ENCODE results near the gene DLGAP1.
"Not testable (repeated sequence)": the region's sequence is repeated elsewhere in the genome, so short reads cannot be mapped to it uniquely, and the experiment has no call there.

DLGAP1 gene

DNA sequence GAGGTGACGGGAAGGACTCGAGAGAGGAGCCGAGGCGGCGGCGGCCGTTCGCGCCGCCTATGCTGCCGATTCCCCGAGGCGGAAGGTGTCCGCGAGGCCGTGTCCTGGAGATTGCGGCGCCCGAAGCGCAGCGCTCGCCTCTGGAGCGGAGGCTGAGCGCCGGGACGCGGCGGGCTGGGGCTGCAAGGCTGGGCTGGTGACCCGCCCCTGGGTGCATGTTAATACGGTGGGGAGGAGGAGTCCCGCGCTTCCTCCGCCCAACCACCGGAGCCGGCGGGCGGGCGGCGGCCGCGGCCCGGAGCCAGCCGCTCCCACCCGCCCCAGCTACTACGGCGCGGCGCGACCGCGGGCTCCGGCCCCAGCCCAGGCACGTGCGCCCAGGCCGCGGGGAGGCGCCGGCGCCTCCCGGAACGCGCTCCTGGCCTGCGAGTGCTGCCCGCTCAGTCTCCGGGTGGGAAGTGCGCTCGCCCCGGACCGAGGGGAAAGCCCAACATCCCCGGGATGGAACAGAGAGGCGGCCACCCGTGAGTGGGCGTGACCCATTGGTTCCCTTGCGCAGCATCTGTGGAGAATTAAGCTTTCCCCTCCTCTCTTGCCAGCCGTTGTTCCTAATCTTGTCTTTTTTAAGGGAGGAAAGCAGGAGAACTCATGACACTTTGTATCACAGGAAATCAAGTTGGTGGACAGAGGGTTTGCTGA lies at the start of gene DLGAP1:
Gene DLGAP1, minus strand, starts transcription at position 195 of the 699 bp plus-strand sequence.
- no peak for DNase-seq

DNA sequence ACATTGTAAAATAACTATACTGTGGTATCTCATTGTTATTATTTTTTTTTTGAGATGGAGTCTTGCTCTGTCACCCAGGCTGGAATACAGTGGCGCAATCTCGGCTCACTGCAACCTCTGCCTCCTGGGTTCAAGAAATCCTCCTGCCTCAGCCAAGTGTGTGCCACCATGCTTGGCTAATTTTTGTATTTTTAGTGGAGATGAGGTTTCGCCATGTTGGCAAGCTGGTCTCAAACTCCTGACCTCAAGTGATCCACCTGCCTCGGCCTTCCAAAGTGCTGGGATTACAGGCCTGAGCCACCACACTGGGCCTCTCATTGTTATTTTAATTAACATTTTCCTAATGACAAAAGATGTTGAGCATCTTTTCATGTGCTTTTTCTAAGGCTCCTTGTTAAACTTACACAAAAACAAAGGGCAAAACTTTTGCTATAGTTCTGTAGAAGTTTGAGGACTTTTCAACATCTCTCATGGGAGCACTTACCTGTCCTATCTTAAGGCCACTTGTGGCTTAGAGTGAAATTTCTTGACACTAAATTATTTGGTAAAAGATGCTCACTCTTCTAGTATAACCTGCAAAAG lies 39.7 kb upstream of the DLGAP1 start:
- not testable (repeated sequence) for DNase-seq

DNA sequence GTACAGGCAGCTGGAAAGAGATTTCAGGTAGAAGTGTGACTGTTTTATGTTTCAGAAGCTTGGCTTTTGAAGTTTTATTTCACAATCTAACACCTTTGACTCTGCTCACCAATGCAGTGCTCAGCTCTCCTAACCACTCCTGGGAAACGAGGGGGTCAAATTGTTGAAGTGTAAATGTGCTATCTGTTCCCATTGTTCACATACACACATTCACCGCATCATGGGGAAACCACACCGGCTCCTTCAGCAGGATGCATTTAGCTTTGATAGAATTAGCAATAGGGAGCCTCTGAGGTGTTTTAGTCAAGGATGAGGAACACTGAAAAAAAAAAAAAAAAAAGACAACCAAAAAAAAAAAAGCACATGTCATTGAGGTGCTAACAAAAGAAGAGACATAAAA lies 13.4 kb upstream of the DLGAP1 start:
- no peak for DNase-seq

DNA sequence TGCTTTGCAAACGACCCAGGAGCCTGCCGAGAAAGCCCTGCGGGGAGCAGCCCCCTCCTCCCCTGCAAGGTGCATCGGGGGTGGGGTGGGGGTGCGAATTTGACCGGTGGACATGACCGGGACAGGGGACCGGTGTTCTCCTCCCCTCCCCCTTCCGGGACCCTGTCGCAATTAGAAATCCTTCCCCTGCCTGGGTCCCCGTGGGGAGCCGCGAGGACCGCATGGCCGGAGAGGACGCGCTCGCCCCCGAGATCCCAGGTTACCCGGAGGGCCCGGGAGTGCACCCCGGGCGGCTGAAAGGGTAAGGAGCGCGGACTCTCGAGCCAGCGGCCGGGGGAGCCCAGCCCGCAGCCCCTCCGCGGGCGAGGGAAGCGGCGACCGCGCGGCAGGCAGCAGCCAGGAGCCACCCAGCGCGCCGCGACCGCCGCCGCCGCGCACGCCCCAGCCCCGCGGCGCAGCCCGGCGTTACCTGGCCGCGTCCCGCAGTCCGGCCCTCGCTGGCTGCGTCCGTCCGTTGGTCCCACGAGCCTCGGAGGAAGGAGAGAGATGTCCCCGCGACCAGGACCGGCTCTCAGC lies 482 bp downstream of the DLGAP1 start:
- no peak for DNase-seq

DNA sequence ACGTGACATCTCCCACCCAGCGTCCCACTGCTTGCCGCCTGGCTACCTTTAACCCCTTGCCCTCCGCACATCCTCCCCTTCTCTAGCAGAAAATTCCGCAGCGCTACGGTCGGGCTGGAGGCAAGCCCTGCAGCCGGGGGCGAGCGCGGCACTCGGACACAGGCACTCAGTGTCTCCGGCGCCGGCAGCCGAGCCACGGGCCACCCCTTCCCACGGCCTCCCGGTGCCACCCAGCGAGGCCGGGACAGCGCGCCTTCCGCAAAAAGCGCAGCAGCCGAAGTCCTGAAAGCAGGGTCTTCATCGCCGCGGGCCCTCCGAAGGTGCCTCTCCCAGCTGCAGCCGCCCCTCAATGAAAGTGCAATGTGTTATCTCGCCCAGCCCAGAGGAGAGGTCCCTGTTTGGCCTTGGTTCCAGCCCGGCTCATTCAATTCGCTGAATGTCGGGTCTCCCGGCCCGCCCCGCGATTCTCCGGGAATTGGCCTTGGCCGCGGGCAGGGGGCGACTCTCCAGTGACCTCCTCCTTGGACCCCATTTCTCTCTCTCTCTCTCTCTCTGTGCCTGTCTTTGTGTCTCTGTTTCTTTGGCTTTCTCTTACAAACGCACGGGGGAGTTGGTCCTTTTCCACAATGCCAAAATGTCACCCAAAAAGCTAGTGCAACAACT lies 1.1 kb downstream of the DLGAP1 start:
- no peak for DNase-seq

DNA sequence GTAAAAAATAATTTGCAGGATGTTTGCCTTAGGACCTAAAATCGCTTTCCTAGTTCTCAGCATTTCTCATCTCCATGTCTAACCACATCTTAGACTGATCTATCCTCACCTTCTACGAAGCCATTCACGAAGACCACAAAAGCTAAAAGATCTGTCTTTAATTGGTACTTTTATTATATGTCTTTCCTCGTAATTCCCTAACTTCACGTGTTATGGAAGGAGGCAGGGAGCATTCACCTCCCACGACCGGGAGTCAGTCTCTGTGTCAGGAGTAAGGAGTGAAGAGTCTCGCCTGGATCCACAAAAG lies 1.6 kb downstream of the DLGAP1 start:
- no peak for DNase-seq

DNA sequence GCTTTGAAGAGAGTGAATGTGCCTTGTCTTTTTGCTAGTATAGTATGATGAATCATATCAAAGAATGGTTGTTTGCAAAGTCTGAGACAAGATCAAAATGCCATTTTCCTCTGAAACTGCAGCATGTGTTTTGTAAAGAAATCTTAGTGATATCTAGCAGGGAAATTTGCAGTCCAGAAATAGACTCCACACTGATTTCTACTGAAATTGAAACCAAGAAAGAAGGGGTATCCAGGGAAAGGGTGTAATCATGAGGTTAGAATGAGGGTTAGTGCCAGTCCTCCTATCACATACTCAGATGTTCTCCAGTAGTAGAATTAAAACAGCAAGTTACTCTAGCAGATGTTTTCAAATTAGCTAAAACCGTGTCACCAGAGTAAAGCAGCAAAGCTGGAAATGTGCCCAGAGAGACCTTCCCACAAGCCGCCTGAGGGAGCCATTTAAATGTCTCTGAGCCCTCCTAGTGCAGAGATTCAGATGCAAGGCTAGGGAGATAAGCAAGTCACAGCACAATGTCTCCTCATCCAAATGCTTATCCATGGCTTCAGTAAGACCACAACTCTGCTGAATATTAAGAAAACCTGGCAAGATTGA lies 4.9 kb downstream of the DLGAP1 start:
- DNase-seq = no peak

DNA sequence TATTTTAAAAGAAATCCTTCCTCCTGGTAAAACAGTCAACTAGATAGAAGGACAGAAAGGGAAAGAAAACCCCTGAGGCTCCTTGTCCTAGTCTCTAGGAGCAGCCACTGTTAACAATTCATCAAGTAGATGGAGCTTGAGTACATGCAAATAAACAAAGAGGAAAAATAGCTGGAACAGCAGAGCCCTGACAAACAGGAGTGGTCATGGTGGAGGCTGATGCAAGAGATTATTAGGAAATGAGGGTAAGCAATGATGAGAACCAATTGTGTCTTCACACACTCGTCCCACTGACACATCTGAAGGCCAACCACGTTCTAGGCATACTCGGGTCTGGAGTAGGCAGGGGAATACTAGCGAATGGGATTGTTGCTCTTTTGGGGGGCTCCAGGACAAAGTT lies 9.2 kb downstream of the DLGAP1 start:
- DNase-seq = no peak

DNA sequence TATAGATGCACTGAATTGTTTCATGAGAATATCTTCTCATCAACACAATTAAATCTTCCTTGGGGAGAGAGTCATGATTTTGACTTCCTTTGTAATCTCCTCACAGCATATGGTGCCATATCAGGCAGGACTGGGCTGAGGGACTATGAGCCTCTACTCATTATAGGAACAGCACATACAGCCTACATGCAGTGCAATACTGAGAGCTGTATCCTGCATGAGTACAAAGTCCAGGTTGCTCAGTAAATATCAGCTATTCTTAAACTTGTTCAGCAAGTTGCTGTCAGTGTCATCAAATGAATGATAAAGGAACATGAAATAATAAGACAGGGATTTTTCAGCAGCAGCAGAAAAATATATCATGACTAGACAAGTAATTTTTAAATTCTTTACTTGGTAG lies 10.8 kb downstream of the DLGAP1 start:
- no peak for DNase-seq

DNA sequence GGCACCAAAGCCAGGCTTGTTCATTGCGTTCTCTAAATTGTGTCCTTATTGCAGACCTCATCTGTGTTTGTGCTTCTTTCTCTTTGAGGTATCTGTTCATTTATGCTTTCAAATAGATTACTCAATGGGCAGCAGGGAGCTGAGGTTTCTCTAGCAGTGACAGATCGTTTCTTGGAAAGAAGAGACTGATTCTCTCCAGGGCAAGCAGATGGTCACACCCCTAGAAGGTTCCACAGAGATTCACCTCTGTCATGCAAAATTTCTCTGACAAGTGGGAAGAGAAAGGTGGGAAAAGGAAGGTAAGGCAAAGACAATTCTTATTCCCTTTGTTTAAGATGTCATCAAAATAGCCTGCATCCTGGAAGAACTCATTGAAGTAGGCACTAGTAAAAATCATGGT lies 14.0 kb downstream of the DLGAP1 start:
- no peak for DNase-seq

DNA sequence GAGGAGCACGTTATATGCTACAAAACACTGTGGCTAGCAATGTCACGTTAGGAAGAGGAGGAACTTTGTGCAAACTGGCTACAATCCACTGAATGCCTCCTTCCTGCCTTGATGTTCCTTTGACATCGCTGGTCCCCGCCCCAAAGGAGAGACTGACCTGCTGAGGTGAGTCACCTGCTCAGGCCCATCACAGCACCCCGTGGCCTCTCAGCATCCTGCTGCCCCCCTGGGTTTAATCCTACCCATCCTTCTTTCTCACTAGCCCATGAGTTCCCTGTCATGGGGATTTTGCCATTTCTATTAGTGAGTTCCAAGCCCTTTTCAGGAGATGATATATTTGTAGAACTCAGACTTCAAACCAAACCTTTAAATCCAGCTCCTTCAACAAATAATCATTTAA lies 16.2 kb downstream of the DLGAP1 start:
- no peak for DNase-seq

DNA sequence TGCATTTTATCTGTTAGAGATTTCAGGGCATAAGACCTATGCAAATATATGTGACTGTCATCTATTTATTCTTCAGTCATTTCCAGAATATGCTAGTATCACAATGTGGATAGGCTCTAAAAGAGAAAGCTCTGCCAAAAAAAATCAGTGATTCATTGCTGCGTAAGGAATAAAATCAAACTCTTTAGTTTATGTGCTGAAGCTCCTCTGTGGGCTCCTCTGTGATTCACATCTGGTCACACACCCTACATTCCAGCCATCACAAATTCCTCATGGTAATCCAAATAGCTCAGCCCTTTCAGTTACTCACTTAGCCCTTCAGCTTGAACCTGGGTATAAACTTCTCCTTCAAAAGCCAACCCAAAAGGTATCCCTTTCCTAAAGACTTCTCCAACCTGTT lies 21.4 kb downstream of the DLGAP1 start:
- DNase-seq = no peak

DNA sequence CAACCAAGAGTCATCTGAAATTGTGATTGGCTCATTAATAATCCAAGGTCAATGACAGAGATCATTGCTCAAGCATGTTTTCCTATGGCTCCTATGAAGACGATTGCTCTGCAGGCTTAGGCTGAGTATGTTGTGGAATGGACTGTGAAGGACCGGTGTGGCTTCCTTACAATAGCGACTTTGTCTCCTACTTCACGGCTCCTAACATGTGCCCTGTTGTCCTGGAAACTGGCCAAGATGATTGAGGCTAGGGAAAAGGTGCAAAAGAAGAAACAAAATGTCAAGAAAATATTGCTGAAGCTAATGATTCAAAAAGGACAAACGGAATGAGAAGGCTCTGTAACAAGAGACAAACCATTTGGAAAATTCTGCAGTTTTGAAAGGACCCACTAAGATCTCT lies 24.3 kb downstream of the DLGAP1 start:
- no peak for DNase-seq

DNA sequence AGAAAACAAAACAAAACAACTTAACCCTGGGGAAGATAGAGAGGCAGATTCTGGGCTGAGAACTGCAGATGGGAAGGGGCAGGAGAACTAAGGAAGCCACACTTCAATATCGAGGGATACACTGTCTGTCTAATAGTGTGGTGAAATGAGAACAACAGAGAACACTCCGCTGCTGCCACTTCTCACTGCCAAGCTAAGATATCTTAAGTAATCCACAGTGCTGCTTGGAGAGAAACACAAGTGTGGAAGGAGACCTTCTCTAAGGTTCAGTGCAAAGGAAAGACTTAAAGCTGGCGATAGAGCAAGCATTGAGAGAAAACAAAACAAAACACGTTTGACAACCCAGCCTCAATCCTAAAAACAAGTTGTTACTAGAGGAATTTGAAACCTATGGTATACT lies 37.4 kb downstream of the DLGAP1 start:
- DNase-seq = no peak

DNA sequence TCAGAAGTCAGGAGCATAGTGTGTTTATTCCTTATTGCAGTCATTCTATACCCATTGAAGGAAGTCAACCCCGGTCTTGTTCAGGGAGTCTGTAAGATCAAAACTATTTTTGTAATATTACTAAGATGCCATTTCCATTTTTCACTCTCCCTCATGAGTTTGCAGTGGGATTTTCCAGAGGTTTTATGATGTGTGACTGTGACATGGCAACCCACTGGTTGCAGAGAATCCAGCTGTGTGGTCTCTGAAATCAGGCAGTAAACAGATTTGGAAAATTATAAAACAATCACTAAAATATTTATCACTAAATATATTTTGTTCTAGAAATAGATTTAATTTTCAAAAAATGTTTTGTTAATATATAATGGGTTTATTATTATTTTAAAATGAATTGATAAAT lies 38.1 kb downstream of the DLGAP1 start:
- no peak for DNase-seq

DNA sequence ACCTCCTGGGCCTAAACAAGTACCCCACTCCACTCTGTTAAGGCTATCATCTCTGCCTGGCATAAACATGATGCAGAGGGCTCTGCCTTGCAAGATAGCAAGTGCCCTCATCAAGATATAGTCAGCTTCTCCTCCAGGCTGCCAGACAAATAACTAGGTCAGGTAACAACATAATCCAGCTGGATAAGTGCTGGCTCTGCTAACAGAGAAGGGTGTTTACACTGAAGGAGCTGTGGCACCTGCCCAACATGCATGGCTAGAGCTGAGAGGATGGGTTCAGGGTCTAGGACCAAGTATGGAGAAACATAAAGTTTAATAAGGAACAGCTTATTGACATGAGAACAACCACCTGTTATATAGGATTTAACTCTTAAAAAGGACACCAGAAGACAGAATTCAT lies 42.8 kb downstream of the DLGAP1 start:
- no peak for DNase-seq

DNA sequence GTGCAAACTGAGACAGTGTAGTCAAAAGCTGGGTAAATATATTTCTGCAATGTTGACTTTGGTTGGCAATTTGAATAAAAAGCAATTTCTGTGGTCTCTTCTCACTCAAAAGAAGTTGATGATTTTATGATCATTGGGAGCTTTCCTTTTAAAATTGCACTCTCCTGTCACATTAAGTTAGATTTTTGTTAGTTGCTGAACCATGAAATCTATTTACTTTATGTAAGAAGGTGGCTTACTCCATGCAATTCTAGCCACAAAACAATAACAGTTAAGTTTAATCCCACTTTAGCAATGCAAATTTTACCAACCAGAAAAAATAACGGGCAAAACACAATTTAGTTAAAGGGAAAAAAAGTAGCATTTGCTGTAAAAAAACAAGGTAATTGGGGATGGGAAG lies 48.3 kb downstream of the DLGAP1 start:
- no peak for DNase-seq

DNA sequence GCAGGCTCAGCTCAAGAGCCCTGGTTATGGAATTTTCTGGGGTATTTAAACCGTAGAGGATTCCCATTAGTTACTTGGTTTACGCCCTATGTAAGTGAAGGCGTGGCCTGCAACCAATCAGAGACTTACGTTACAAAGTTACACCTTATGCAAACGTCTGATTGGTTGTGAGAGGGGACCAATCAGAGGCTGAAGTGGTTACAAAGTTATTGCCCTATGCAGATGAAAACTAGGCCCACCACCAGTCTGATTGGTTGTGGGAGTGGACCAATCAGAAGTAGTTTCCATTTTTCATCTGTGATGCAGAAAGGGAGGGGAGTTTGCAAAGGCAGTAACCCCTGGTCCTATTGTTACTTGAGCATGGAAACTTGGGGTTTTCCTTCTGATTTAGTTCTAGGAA lies 49.1 kb downstream of the DLGAP1 start:
- DNase-seq = no peak

DNA sequence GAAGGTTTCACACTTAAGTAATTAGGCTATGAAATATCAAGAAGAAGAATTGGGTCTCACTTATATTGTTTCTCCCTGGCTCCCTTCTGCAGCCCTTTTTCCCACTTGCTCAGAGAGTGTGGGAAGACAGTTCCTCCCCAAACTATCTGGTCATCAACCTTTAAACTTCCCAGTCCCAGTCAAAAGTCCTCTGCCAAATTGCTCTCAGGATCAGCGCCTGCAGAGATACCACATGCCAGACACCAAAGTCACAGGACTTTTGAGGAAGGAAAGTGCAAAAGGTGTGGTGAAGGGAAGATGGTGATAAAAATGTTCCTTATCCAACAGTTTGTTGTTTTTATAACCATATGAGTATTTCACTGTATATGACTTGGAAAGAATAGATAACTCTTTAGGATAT lies 51.3 kb downstream of the DLGAP1 start:
- no peak for DNase-seq

DNA sequence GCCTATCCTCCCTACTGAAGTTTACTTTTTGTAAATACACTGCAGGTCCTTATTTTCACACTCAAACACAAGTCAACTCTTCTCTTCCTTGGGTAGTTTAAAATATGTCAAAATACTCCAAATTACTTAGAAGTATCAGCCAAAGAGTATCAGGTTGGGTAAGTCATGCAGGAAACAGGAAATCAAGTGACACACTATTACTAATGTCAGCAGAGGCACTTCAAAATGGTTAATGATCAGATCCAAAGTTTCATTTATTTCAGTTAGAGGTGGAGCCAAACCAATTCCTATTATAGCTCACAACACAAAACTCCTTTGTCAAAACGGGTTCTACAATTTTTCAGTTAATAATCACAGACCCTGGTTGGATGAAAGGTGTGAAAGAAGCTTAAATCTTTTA lies 54.2 kb downstream of the DLGAP1 start:
- DNase-seq = no peak

DNA sequence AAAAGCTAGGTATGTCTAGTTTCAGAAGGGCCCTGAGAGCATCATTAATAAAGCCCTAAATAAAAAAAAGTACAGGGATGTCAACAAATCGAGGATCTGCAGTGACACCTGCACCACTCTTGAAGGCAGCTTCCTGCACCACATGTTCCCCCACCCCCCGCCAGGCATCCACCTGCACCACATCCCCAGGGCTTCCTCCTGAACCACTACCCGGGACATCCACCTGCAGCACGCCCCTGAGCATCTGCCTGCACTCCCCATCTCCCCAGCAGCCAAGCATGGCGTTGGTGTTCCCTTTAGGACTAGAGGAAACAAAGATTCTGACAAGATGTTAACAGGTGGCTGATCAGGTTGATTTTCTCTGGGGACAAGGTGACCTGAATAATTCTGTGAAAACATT lies 55.2 kb downstream of the DLGAP1 start:
- DNase-seq = no peak

DNA sequence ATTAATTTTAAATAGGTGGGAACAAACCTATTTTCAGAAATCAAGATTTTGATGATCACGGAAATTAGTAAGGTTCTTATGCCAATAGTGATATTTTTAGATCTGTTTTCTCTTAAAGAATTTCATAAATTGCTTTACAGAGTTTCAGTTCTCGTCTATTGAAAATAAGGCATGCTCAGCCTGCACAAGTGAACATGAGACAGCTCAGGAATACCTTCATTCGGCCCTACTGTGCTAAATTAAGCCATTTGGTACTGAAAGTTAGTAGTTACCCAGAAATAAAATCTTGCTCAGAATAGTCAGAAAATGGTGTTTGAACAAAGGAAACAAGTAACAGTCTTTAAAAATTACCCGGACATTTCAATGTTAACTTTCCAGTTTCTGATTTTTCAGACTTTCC lies 60.4 kb downstream of the DLGAP1 start:
- peak; percentile 43 for DNase-seq

DNA sequence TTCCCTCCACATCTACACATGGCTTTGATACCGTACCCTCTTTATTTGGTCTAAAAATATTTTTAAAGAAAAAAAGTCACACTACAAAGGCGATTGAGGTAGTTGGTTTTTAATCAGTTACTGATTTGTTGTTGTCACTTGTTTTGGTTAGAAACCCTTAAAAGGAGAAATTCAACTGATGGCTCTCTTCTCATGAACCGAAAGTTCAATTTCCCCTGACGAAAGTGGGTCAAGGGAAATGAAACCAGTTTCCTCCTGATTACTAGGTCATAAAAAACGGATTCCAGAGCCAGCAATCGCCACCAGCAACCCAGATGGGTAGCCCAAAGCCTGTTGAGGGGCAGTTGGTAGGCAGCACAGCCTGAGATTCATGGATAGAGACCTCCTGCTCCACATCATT lies 63.2 kb downstream of the DLGAP1 start:
- peak; percentile 77 for DNase-seq

DNA sequence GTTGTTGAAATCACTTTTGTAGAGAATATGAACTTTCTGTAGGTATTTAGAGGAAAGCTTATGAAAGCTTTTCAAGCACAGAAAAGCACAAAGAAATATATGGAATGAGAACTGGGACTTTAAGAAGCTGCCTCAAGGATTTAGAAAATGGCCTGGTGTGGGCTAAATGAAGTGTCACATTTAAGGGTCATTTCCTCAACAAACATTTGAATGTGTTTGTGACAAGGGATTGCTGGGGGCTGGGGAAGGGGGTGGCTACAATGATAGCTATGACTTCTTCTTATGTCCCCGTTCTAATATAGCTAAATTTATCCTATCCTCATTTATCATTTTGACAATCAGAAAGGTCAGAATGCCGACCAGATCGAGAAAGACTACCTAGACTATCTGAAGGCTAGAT lies 69.2 kb downstream of the DLGAP1 start:
- DNase-seq = no peak
